Prostate gland (tissue), 2 donors: ENCODE data around the gene TRPC5OS. TPM values are rescaled to one million over a fixed set of nuclear protein-coding genes. Genes with fewer than 3 reads are reported as not detected.

ENCODE experiments used
- DNase-seq: peaks from one replicate; pipeline ENCODE4 v3.0.0-alpha.2; 2019; ENCODE audit warnings: low spot score
- H3K27ac ChIP-seq, 2 donors: fragments of 200-600 bp; sonication (generic); 2 replicates each; pipeline ENCODE4 v1.5.1; 2017 to 2019
- H3K27me3 ChIP-seq: fragments of 200-600 bp; sonication (generic); replicated peaks from 2 replicates; pipeline ENCODE4 v1.5.1; 2019; ENCODE audit not compliant: insufficient read depth
- H3K36me3 ChIP-seq, 2 donors: fragments of 200-600 bp; sonication (generic); 1 replicate in 1 of 2; 2 replicates in 1 of 2; pipeline versions ENCODE4 v1.5.1 to v1.8.1; 2017 to 2019
- H3K4me1 ChIP-seq: fragments of 200-600 bp; sonication (generic); replicated peaks from 2 replicates; pipeline ENCODE4 v1.5.1; 2019
- H3K4me3 ChIP-seq, 2 donors: fragments of 200-600 bp; sonication (generic); 2 replicates each; pipeline ENCODE4 v1.5.1; 2017 to 2019
- H3K9me3 ChIP-seq: fragments of 200-600 bp; sonication (generic); 2 replicates; pipeline ENCODE4 v1.5.1; 2017
- CTCF ChIP-seq, 4 experiments: fragments of 200-600 bp in 2 of 4; fragments of 450-650 bp in 2 of 4; sonication (generic) in 2 of 4; IDR thresholded peaks; 1 replicate in 3 of 4; 2 replicates in 1 of 4; pipeline ENCODE4 v1.5.1; 2016 to 2019; ENCODE audit warnings: antibody characterized with exemption in 4 of 4, mild to moderate bottlenecking in 2 of 4, moderate library complexity in 2 of 4
- POLR2A ChIP-seq: fragments of 450-650 bp; IDR thresholded peaks from one replicate; pipeline ENCODE4 v1.6.1; 2016; ENCODE audit warnings: antibody characterized with exemption, mild to moderate bottlenecking
- POLR2AphosphoS5 ChIP-seq: sonication (generic); formaldehyde crosslinking; IDR thresholded peaks from one replicate; pipeline ENCODE4 v1.6.1; 2017; ENCODE audit warnings: antibody characterized with exemption
- WGBS: methylation state at CpG from one replicate; pipeline ENCODE4 v1.1.5; 2018; 5-methylcytosine and 5-hydroxymethylcytosine counted together
- intact Hi-C: fragments of 100-400 bp; cut with DNase I; formaldehyde crosslinking; loops from one replicate; pipeline ENCODE4 v1.14.2; 2022
- total RNA-seq, 2 donors: library from RNA; depleted of rRNA; stranded (reverse); fragments of >200 nt; gene quantifications; one replicate each; pipeline ENCODE4 v1.1.0, GENCODE V29; 2016

Gene TRPC5OS
- total RNA-seq, 2 donors from 2014 or later, result 107 TPM; not detected in 1

GRCh38 chrX:111876646-111877045 lies 665 bp downstream of the TRPC5OS start:
- H3K4me3 ChIP-seq, result no peak overlapping the region
- 81% methylated on average over 3 of the region's 3 CpGs for WGBS

GRCh38 chrX:111877681-111878080 lies 1.7 kb downstream of the TRPC5OS start:
- no peak for DNase-seq
- Histone ChIP-seq H3K36me3 (no peaks in the 10 kb centered on the region), H3K4me3 (no peak overlapping the region), H3K27me3 (no peaks in the 10 kb centered on the region), H3K4me1 (no peaks in the 10 kb centered on the region), H3K27ac (no peak overlapping the region), H3K9me3 (no peaks in the 10 kb centered on the region)
- 87% methylated on average over 3 of the region's 3 CpGs for WGBS
- TF ChIP-seq POLR2A, result no peak
- TF ChIP-seq CTCF (IDR thresholded peaks at IDR 0.05), result no peak
- intact Hi-C loops, result no loop called here

More at GRCh38 chrX:111876646-111877045, 665 bp downstream of the TRPC5OS start:
- Histone ChIP-seq H3K9me3 (no peaks in the 10 kb centered on the region), H3K4me1 (no peaks in the 10 kb centered on the region), H3K27me3 (no peaks in the 10 kb centered on the region), H3K27ac (no peak overlapping the region), H3K36me3 (no peaks in the 10 kb centered on the region)
- intact Hi-C loops, result no loop called here
- no peak for TF ChIP-seq CTCF (IDR thresholded peaks at IDR 0.05)
- no peak for DNase-seq

DNA sequence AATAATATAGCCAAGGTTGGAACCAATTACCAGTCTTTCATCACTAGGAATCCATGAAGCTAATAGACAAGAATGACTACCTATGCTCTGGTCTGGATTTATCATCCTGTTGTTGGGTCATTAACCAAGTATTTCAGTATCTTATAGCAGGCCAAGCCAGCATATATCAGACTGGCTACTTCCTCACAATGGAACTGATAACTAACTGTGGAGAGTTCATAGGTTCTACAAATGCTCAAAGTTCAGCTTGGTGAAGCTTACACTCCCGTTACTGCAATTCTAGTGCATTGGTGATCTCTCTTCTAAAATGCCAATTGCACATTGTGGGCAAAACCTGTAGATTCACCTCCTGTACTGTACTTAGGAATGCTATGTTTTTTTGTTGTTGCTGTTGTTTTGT lies 4.8 kb downstream of the TRPC5OS start:
- no peak for TF ChIP-seq CTCF (IDR thresholded peaks at IDR 0.05)
- TF ChIP-seq POLR2AphosphoS5, result no peak
- no peak for TF ChIP-seq POLR2A
- H3K36me3 ChIP-seq, result no peaks in the 10 kb centered on the region
- no peak overlapping the region for H3K4me3 ChIP-seq
- no peak for DNase-seq
- no peaks in the 10 kb centered on the region for H3K27me3 ChIP-seq
- 100% methylated on average over 1 of the region's 1 CpG for WGBS
- intact Hi-C loops, result no loop called here
- H3K9me3 ChIP-seq, result no peaks in the 10 kb centered on the region
- no peaks in the 10 kb centered on the region for H3K4me1 ChIP-seq
- no peak overlapping the region for H3K27ac ChIP-seq

- Histone ChIP-seq H3K27ac (no peak overlapping the region), H3K36me3 (no peaks in the 10 kb centered on the region), H3K4me3 (no peak overlapping the region), H3K4me1 (no peaks in the 10 kb centered on the region), H3K9me3 (no peaks in the 10 kb centered on the region), H3K27me3 (no peaks in the 10 kb centered on the region)
- WGBS, result 76% methylated on average over 3 of the region's 3 CpGs
- TF ChIP-seq CTCF (IDR thresholded peaks at IDR 0.05), result no peak
- intact Hi-C loops, result no loop called here
- no peak for DNase-seq
Measured at GRCh38 chrX:111881715-111882114, 5.7 kb downstream of the TRPC5OS start.

DNA sequence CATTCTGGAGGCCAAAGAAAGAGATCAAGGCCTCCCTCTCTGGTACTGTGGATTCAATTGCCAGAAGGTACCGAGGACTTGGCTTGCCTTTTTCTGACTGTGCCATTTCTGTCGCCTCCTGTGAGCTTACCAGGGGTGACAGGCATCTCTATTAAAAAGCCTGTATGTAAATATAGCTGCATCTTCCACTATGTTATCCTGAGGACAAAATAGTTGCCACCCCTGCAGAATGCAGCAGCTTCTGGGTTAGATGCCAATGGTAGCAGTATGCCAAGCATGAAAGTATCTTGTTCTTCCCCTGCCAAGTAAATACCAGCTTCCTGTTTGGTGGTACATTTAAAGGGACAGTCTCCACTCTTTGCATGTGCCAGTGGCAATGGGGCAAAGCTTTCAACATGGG lies 10.7 kb downstream of the TRPC5OS start:
- H3K36me3 ChIP-seq, result no peaks in the 10 kb centered on the region
- 56% methylated on average over 2 of the region's 2 CpGs for WGBS
- no peak overlapping the region for H3K4me3 ChIP-seq
- TF ChIP-seq POLR2AphosphoS5, result no peak
- no peak for TF ChIP-seq CTCF (IDR thresholded peaks at IDR 0.05)
- TF ChIP-seq POLR2A, result no peak
- H3K4me1 ChIP-seq, result no peaks in the 10 kb centered on the region
- intact Hi-C loops, result no loop called here
- no peak for DNase-seq
- no peaks in the 10 kb centered on the region for H3K27me3 ChIP-seq
- H3K9me3 ChIP-seq, result no peaks in the 10 kb centered on the region
- H3K27ac ChIP-seq, result no peak overlapping the region
